A549 (cell line): ENCODE measurements around the gene SCGB3A2. TPM values are rescaled to one million over a fixed set of nuclear protein-coding genes. Genes with fewer than 3 reads are reported as not detected.

ENCODE experiments used
- ATAC-seq, 2 experiments: fragments of 200-7000 bp in 1 of 2; fragments of >200 bp in 1 of 2; cut with Nextera tagmentation in 1 of 2; cut with Tn5 transposase in 1 of 2; 3 replicates each; pipeline versions ENCODE4 v1.8.0 to v1.9.1; 2018 to 2020; ENCODE audit warnings: mild to moderate bottlenecking in 1 of 2, moderate library complexity in 1 of 2
- CTCF ChIA-PET: fragments of 300-600 bp; sonication (Branson Sonifier 250); formaldehyde crosslinking; extraction: SDS; loops from one replicate; lab custom pipeline; 2021; ENCODE audit warnings: antibody characterized with exemption, inconsistent platforms; lab: Yijun Ruan, JAX
- POLR2A ChIA-PET: fragments of 350-600 bp; formaldehyde crosslinking; extraction: SDS; loops from one replicate; lab custom pipeline; 2021; ENCODE audit warnings: antibody characterized with exemption, inconsistent platforms; lab: Yijun Ruan, JAX
- DNase-seq, 2 experiments: peaks; one replicate each; pipeline versions ENCODE4 v3.0.0 to v3.0.0-alpha.2; 2011 to 2016; ENCODE audit warnings: low read depth in 1 of 2, low spot score in 1 of 2
- FAIRE-seq: peaks from 2 replicates; lab custom pipeline; 2011; peaks lifted over from hg19 to GRCh38; lab: Jason Lieb, UNC
- H3K27ac ChIP-seq, 2 experiments: fragments of >200 bp; sonication (Bioruptor Twin); formaldehyde crosslinking; 3 replicates each; pipeline ENCODE4 v1.5.1; 2016 to 2017
- H3K4me1 ChIP-seq: fragments of >200 bp; sonication (Bioruptor Twin); formaldehyde crosslinking; 3 replicates; pipeline ENCODE4 v1.6.1; 2016
- H3K4me2 ChIP-seq: fragments of >200 bp; sonication (Bioruptor Twin); formaldehyde crosslinking; 3 replicates; pipeline ENCODE4 v1.6.1; 2016
- H3K4me3 ChIP-seq: fragments of >200 bp; sonication (Bioruptor Twin); formaldehyde crosslinking; 3 replicates; pipeline ENCODE4 v1.5.1; 2016
- H3K9me3 ChIP-seq: fragments of >200 bp; sonication (Bioruptor Twin); formaldehyde crosslinking; 3 replicates; pipeline ENCODE4 v1.6.1; 2016
- CBX2 ChIP-seq: fragments of 200-600 bp; sonication (generic); IDR thresholded peaks from 2 replicates; pipeline ENCODE4 v1.6.1; 2016; ENCODE audit warnings: low read depth, mild to moderate bottlenecking, borderline replicate concordance
- CBX8 ChIP-seq: fragments of 200-600 bp; sonication (generic); IDR thresholded peaks from 2 replicates; pipeline ENCODE4 v1.6.1; 2016
- CHD4 ChIP-seq: fragments of 200-600 bp; sonication (generic); IDR thresholded peaks from 2 replicates; pipeline ENCODE4 v1.6.1; 2016; ENCODE audit warnings: antibody characterized with exemption, mild to moderate bottlenecking, borderline replicate concordance
- EP300 ChIP-seq, 2 experiments: fragments of >200 bp; sonication (Bioruptor Twin); formaldehyde crosslinking; IDR thresholded peaks; 2 replicates in 1 of 2; 3 replicates in 1 of 2; pipeline ENCODE4 v1.6.1; 2016 to 2017
- ESRRA ChIP-seq: fragments of 150-350 bp; IDR thresholded peaks from 2 replicates; pipeline ENCODE4 v1.6.1; 2014; ENCODE audit warnings: mild to moderate bottlenecking, low read length, borderline replicate concordance
- GATA3 ChIP-seq: IDR thresholded peaks from 2 replicates; pipeline ENCODE4 v1.6.1; 2012; ENCODE audit warnings: borderline replicate concordance
- HDAC2 ChIP-seq: fragments of 200-600 bp; sonication (generic); IDR thresholded peaks from 2 replicates; pipeline ENCODE4 v1.6.1; 2016
- HEYL ChIP-seq: fragments of 250-450 bp; sonication (Bioruptor Pico); IDR thresholded peaks from 2 replicates; pipeline ENCODE4 v1.8.0; 2021; ENCODE audit warnings: mild to moderate bottlenecking, moderate library complexity
- HOXA7 ChIP-seq: fragments of 250-450 bp; sonication (Bioruptor Pico); IDR thresholded peaks from 2 replicates; pipeline ENCODE4 v1.5.0; 2020; ENCODE audit warnings: mild to moderate bottlenecking, moderate library complexity
- MAFK ChIP-seq: fragments of 450-650 bp; IDR thresholded peaks from 2 replicates; pipeline ENCODE4 v1.6.1; 2014; ENCODE audit not compliant: partially characterized antibody
- MAZ ChIP-seq: fragments of 150-350 bp; IDR thresholded peaks from 2 replicates; pipeline ENCODE4 v1.6.1; 2014; ENCODE audit warnings: antibody characterized with exemption, low read depth, low read length, borderline replicate concordance
- NPAS2 ChIP-seq: fragments of 250-450 bp; sonication (Bioruptor Pico); IDR thresholded peaks from 2 replicates; pipeline ENCODE4 v1.8.0; 2022; ENCODE audit warnings: mild to moderate bottlenecking, moderate library complexity, borderline replicate concordance
- RAD21 ChIP-seq, 2 experiments: fragments of >200 bp in 1 of 2; sonication (Bioruptor Twin) in 1 of 2; formaldehyde crosslinking in 1 of 2; IDR thresholded peaks in 1 of 2; conservative IDR thresholded peaks in 1 of 2; 2 replicates in 1 of 2; 3 replicates in 1 of 2; pipeline ENCODE4 v1.6.1; 2012 to 2018; ENCODE audit warnings: inconsistent platforms in 1 of 2
- RCOR1 ChIP-seq: fragments of 150-350 bp; IDR thresholded peaks from 2 replicates; pipeline ENCODE4 v1.6.1; 2014; ENCODE audit warnings: antibody characterized with exemption, low read length, low read depth
- REST ChIP-seq: fragments of 200-600 bp; sonication (generic); IDR thresholded peaks from 2 replicates; pipeline ENCODE4 v1.6.1; 2016; ENCODE audit warnings: antibody characterized with exemption, mild to moderate bottlenecking, moderate library complexity
- SREBF2 ChIP-seq: fragments of 450-650 bp; IDR thresholded peaks from 2 replicates; pipeline ENCODE4 v1.6.1; 2014; ENCODE audit warnings: mild to moderate bottlenecking, moderate library complexity
- ZC3H11A ChIP-seq: fragments of 450-650 bp; IDR thresholded peaks from 2 replicates; pipeline ENCODE4 v1.6.1; 2014; ENCODE audit warnings: antibody characterized with exemption, mild to moderate bottlenecking
- WGBS: methylation state at CpG from one replicate; pipeline ENCODE4 v1.1.6; 2017; ENCODE audit errors: missing lambda C conversion rate; 5-methylcytosine and 5-hydroxymethylcytosine counted together
- polyA plus RNA-seq, 4 experiments: library from polyadenylated mRNA; depleted of rRNA in 3 of 4; stranded (reverse); fragments of >200 nt; fragmentation: RNase III in 1 of 4; extraction: RNeasy Plus Mini Kit Qiagen cat#74134 plus additional on column Dnase treatment in 1 of 4; gene quantifications; 2 replicates in 3 of 4; 3 replicates in 1 of 4; pipeline ENCODE4 v1.2.3, GENCODE V29; 2011 to 2017
- TF ChIP-seq, protein P1 (sequence below): fragments of 450-650 bp; IDR thresholded peaks from 2 replicates; pipeline ENCODE4 v1.6.1; 2014; ENCODE audit warnings: antibody characterized with exemption
- TF ChIP-seq, protein P2 (sequence below): IDR thresholded peaks from 2 replicates; pipeline ENCODE4 v1.6.1; 2012; ENCODE audit warnings: low read depth, borderline replicate concordance
- TF ChIP-seq, protein P3 (sequence below): fragments of 250-450 bp; sonication (Bioruptor Pico); IDR thresholded peaks from 2 replicates; pipeline ENCODE4 v1.5.0; 2021; ENCODE audit warnings: mild to moderate bottlenecking, moderate library complexity, borderline replicate concordance
- TF ChIP-seq, protein P4 (sequence below): IDR thresholded peaks from 2 replicates; pipeline ENCODE4 v1.6.1; 2012
- TF ChIP-seq, protein P5 (sequence below): fragments of 150-350 bp; IDR thresholded peaks from 2 replicates; pipeline ENCODE4 v1.6.1; 2014; ENCODE audit warnings: low read depth, mild to moderate bottlenecking, low read length
- TF ChIP-seq, protein P6 (sequence below): IDR thresholded peaks from 2 replicates; pipeline ENCODE4 v1.6.1; 2012

The SCGB3A2 gene
- polyA plus RNA-seq, 2 of the 4 experiments (the other 2 are of a cell fraction), result not detected

GRCh38 chr5:147852365-147852764, 26.1 kb upstream of the SCGB3A2 start (continued):
- TF ChIP-seq EP300 (IDR thresholded peaks at IDR 0.05) (no peak), NPAS2 (no peak), RCOR1 (no peak), CBX2 (no peak), MAZ (no peak)
- TF ChIP-seq, protein P1, sequence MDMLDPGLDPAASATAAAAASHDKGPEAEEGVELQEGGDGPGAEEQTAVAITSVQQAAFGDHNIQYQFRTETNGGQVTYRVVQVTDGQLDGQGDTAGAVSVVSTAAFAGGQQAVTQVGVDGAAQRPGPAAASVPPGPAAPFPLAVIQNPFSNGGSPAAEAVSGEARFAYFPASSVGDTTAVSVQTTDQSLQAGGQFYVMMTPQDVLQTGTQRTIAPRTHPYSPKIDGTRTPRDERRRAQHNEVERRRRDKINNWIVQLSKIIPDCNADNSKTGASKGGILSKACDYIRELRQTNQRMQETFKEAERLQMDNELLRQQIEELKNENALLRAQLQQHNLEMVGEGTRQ, result no peak

DNA sequence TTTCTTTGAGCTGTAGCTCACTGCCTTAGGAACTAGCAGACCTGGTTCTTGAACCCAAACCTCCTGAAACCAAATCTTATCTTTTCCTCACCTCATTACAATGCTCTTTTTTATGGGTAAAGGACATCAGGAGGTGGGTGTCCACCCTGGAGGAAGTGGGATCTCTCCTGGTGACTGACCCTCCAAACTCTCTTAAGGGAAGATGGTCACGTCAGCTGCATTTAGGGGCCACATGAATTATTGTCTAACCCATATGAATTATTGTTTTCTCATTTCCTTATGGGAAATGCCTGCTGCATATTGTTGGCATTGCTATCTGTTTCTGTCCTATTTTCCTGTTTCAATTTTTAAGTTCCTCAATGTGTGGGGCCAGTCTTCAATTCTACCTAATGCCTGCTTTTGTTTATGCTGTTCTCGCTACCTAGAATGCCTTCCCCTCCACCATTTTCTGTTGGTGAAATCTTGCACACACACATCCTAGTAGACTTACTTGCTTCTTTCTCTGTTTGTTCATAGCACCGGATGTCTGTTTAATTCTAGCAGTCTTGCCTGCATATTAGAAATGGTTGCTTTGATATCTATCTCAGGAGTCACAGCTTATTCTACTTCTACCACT, 25.0 kb upstream of the SCGB3A2 start:
- 22% methylated on average over 3 of the region's 3 CpGs for WGBS
- DNase-seq, result no peak
- H3K4me3 ChIP-seq, result no peak overlapping the region
- CTCF ChIA-PET, result interaction anchor here (1.3 to 3.6 kb wide), 2 partner anchors 10 to 81 kb away, joined by 3 to 21 read pairs; no protein-coding TSS in a partner anchor
- TF ChIP-seq HDAC2 (no peak), ZC3H11A (no peak), CBX8 (no peak), SREBF2 (no peak), CHD4 (no peak), MAZ (no peak), MAFK (no peak), GATA3 (no peak), HOXA7 (CRISPR knock-in tag) (no peak), HEYL (CRISPR knock-in tag) (no peak), ESRRA (no peak), RAD21 (conservative IDR thresholded peaks at IDR 0.05 in 1 of 2, IDR thresholded peaks at IDR 0.05 in 1 of 2) (no peak), REST (no peak)
- TF ChIP-seq, protein P2, sequence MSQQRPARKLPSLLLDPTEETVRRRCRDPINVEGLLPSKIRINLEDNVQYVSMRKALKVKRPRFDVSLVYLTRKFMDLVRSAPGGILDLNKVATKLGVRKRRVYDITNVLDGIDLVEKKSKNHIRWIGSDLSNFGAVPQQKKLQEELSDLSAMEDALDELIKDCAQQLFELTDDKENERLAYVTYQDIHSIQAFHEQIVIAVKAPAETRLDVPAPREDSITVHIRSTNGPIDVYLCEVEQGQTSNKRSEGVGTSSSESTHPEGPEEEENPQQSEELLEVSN, result no peak
- TF ChIP-seq, protein P3, sequence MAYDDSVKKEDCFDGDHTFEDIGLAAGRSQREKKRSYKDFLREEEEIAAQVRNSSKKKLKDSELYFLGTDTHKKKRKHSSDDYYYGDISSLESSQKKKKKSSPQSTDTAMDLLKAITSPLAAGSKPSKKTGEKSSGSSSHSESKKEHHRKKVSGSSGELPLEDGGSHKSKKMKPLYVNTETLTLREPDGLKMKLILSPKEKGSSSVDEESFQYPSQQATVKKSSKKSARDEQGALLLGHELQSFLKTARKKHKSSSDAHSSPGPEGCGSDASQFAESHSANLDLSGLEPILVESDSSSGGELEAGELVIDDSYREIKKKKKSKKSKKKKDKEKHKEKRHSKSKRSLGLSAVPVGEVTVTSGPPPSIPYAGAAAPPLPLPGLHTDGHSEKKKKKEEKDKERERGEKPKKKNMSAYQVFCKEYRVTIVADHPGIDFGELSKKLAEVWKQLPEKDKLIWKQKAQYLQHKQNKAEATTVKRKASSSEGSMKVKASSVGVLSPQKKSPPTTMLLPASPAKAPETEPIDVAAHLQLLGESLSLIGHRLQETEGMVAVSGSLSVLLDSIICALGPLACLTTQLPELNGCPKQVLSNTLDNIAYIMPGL, result no peak
- TF ChIP-seq, protein P4, sequence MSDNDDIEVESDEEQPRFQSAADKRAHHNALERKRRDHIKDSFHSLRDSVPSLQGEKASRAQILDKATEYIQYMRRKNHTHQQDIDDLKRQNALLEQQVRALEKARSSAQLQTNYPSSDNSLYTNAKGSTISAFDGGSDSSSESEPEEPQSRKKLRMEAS, result no peak
- TF ChIP-seq, protein P5, sequence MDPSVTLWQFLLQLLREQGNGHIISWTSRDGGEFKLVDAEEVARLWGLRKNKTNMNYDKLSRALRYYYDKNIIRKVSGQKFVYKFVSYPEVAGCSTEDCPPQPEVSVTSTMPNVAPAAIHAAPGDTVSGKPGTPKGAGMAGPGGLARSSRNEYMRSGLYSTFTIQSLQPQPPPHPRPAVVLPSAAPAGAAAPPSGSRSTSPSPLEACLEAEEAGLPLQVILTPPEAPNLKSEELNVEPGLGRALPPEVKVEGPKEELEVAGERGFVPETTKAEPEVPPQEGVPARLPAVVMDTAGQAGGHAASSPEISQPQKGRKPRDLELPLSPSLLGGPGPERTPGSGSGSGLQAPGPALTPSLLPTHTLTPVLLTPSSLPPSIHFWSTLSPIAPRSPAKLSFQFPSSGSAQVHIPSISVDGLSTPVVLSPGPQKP, result no peak
- TF ChIP-seq, protein P6, sequence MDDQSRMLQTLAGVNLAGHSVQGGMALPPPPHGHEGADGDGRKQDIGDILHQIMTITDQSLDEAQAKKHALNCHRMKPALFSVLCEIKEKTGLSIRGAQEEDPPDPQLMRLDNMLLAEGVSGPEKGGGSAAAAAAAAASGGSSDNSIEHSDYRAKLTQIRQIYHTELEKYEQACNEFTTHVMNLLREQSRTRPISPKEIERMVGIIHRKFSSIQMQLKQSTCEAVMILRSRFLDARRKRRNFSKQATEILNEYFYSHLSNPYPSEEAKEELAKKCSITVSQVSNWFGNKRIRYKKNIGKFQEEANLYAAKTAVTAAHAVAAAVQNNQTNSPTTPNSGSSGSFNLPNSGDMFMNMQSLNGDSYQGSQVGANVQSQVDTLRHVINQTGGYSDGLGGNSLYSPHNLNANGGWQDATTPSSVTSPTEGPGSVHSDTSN, result no peak
- TF ChIP-seq, all 56 proteins: peak for 0
- POLR2A ChIA-PET, result no interaction called here
- ATAC-seq (no peak), FAIRE-seq (no peak)
- no peak overlapping the region for H3K4me2 ChIP-seq
- no peak overlapping the region for H3K27ac ChIP-seq
- no peaks in the 10 kb centered on the region for H3K9me3 ChIP-seq
- no peaks in the 10 kb centered on the region for H3K4me1 ChIP-seq
